Muscle layer of colon (tissue), 2 donors: ENCODE results near the gene EHD2.
"Not testable (repeated sequence)": the region's sequence is repeated elsewhere in the genome, so short reads cannot be mapped to it uniquely, and the experiment has no call there.

Experiments used
- H3K27ac ChIP-seq: one replicate; pipeline ENCODE4 v1.7.0; 2013; ENCODE audit warnings: low read depth, mild to moderate bottlenecking, low read length, moderate library complexity
- H3K27me3 ChIP-seq, 2 donors: one replicate each; pipeline ENCODE4 v1.7.0; 2013; ENCODE audit warnings: low read length in 2 of 2, mild to moderate bottlenecking in 2 of 2; ENCODE audit not compliant: insufficient read depth in 2 of 2, control insufficient read depth in 1 of 2
- H3K36me3 ChIP-seq: one replicate; pipeline ENCODE4 v1.7.0; 2013; ENCODE audit warnings: mild to moderate bottlenecking, low read length; ENCODE audit not compliant: insufficient read depth
- H3K4me1 ChIP-seq: one replicate; pipeline ENCODE4 v1.7.0; 2013; ENCODE audit warnings: mild to moderate bottlenecking, low read length; ENCODE audit not compliant: insufficient read depth
- H3K4me3 ChIP-seq, 2 donors: one replicate each; pipeline ENCODE4 v1.7.0; 2013; ENCODE audit warnings: low read length in 2 of 2, low read depth in 1 of 2, mild to moderate bottlenecking in 1 of 2, moderate library complexity in 1 of 2
- H3K9ac ChIP-seq: one replicate; pipeline ENCODE4 v1.7.0; 2013; ENCODE audit warnings: low read length
- H3K9me3 ChIP-seq: one replicate; pipeline ENCODE4 v1.7.0; 2013; ENCODE audit warnings: mild to moderate bottlenecking, low read length
- donor health status: abdominal sarcoma.
- donor health status: Adenocarcinoma of cecum.

EHD2 gene

DNA sequence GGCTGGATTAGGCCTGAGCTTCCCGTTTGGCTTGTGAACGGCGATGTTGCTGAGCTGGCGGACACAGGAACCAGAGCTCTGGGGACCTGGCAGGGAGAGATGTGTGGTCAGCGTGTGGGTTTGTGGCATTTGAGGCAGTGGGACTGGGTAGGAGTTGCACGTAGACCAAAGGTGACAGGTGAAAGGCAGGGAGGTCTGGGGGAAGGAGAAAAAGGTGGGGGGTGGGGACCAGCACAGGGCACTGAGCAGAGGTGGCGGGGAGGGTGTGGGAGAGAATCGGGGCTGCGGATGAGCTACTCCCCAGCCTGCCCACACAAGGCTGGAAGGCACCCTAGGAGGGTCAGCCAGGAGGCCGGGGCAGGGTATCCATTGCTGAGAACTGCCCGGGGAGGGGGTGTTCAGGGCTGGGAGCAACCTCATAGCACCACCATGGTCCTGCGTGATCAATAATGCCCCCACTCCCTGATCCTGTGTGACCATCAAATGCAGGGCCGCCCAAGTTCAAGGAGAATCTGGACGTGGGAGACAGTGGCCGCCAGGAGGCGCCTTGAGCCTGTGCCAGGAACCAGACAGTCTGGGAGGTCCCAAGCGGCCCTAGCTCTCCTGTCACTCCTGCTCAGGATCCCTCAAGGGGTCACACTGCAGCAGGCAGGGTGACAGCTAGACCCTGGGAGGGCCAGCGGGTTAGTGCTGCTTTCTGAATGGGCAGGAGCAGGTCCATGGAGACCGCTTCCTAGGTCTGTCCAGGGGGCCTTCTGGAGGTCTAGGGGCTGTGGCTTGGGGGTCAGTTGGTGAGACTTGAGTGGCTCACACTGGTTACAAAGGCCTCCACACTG, 52.5 kb downstream of the EHD2 start:
- no peak overlapping the region for H3K9ac ChIP-seq
- no peaks in the 10 kb centered on the region for H3K9me3 ChIP-seq
- no peaks in the 10 kb centered on the region for H3K4me1 ChIP-seq
- H3K36me3 ChIP-seq = no peaks in the 10 kb centered on the region
- no peak overlapping the region for H3K27ac ChIP-seq
- H3K27me3 ChIP-seq = no peaks in the 10 kb centered on the region
- H3K4me3 ChIP-seq = no peak overlapping the region

DNA sequence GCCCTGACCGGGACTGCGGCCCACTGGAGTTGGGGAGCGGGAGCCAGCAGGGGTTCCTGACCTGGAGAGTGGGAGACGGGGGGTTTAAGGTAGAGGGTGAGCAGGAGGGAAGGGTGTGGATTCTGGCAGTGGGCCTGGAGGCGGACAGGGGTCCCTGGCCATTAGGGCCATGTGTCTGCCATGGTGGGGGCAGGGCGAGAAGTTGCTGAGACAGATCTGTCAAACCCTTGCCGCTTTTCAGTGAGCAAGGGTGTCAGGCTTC, 53.1 kb downstream of the EHD2 start:
- no peaks in the 10 kb centered on the region for H3K27me3 ChIP-seq
- no peak overlapping the region for H3K9ac ChIP-seq
- H3K36me3 ChIP-seq = no peaks in the 10 kb centered on the region
- H3K4me3 ChIP-seq = no peak overlapping the region
- no peaks in the 10 kb centered on the region for H3K9me3 ChIP-seq
- H3K4me1 ChIP-seq = no peaks in the 10 kb centered on the region
- no peak overlapping the region for H3K27ac ChIP-seq

DNA sequence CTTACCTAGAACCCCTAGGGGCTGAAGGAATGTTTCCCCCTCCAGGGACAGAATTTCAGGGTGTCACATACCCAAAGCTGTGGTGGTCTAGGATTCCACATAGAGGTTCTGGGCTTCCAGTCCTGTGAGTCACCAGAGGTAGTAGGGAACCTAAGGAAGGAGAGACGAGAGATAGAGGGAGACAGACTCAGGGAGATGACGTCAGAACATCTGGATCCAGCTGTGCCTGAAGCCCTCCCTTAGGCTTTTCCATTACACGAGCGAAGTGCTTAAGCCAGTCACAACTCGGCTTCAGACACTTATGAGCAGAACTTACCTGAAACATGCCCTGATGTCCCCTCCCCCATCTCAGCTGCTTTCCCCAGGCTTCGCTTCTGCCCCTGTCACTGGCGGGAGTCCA, 53.4 kb downstream of the EHD2 start:
- Histone ChIP-seq H3K4me3 (no peak overlapping the region), H3K36me3 (no peaks in the 10 kb centered on the region), H3K9me3 (no peaks in the 10 kb centered on the region), H3K27ac (no peak overlapping the region), H3K9ac (no peak overlapping the region), H3K4me1 (no peaks in the 10 kb centered on the region), H3K27me3 (no peaks in the 10 kb centered on the region)

DNA sequence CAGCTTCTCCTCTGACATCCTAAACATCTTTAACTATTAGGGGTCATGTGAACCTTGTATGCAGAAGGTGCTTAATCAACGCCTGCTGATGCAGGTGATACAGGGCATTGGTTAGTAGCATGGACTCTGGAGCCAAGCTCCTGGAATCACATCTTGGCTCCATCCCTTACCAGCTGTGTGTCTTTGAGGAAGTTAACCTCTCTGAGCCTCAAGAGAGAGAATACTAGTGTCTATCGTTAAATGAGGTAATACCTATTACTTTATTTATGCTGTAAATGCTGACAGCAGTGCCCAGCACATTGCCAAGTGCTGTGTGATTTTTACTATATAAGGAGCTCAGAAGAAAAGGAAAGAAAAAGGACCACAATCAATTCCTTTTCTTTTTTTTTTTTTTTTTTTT, 54.1 kb downstream of the EHD2 start:
- no peaks in the 10 kb centered on the region for H3K4me1 ChIP-seq
- H3K4me3 ChIP-seq = no peak overlapping the region
- no peaks in the 10 kb centered on the region for H3K36me3 ChIP-seq
- no peaks in the 10 kb centered on the region for H3K27me3 ChIP-seq
- no peaks in the 10 kb centered on the region for H3K9me3 ChIP-seq
- no peak overlapping the region for H3K27ac ChIP-seq
- no peak overlapping the region for H3K9ac ChIP-seq

DNA sequence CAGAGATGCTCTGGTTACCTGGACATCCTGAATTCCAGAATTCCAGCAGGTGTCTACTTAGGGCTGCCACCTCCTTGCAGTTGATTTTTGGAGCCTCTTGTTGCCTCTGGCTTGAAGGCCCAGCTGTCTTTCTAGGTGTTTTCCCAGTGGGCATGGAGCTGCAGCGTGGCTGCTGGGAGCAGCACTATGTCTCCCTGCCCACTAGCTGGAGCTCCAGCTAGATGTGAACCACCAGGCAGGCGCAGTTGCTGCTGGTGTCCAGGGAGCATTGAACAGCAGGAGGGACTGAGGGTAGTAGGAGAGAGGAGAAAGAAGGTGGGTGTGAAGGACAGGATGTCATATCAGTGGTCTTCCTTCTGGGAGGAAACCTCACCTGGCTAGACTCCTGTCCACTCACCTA, 55.4 kb downstream of the EHD2 start:
- Histone ChIP-seq H3K27me3 (no peaks in the 10 kb centered on the region), H3K9me3 (no peaks in the 10 kb centered on the region), H3K4me1 (no peaks in the 10 kb centered on the region), H3K9ac (no peak overlapping the region), H3K36me3 (no peaks in the 10 kb centered on the region), H3K27ac (no peak overlapping the region), H3K4me3 (no peak overlapping the region)

DNA sequence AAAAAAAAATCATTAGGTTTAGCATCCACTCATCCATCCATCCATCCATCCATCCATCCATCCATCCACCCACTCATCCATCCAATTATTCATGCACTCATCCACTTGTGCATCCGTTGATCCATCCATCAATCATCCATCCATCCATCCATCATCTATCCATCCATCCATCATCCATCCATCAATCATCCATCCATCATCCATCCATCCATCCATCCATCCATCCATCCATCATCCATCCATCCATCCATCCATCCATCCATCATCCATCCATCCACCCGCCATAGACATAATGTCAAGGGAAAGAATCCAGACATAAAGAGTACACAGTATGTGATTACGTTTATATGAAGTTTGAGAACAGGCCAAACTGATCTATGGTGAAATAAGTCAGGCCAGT, 56.3 kb downstream of the EHD2 start:
- H3K4me3 ChIP-seq = no peak overlapping the region
- no peaks in the 10 kb centered on the region for H3K36me3 ChIP-seq
- no peaks in the 10 kb centered on the region for H3K27me3 ChIP-seq
- no peaks in the 10 kb centered on the region for H3K9me3 ChIP-seq
- no peaks in the 10 kb centered on the region for H3K4me1 ChIP-seq
- H3K9ac ChIP-seq = no peak overlapping the region
- no peak overlapping the region for H3K27ac ChIP-seq

DNA sequence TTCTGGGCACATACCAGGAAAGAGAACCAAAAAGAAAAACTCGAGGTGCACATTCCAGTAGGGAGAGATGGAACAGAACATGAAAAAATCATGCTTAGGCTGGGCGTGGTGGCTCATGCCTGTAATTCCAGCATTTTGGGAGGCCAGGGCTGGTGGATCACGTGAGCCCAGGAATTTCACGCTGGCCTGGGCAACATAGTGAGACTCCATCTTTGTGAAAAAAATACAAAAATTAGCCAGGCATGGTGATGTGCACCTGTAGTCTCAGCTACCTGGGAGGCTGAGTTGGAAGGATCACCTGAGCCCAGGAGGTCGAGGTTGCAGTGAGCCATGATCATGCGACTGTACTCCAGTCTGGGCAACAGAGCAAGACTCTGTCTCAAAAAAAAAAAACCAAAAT, 58.1 kb downstream of the EHD2 start:
- not testable (repeated sequence) for H3K9me3 ChIP-seq, H3K27ac ChIP-seq, H3K4me3 ChIP-seq, H3K9ac ChIP-seq, H3K36me3 ChIP-seq, H3K4me1 ChIP-seq, H3K27me3 ChIP-seq

DNA sequence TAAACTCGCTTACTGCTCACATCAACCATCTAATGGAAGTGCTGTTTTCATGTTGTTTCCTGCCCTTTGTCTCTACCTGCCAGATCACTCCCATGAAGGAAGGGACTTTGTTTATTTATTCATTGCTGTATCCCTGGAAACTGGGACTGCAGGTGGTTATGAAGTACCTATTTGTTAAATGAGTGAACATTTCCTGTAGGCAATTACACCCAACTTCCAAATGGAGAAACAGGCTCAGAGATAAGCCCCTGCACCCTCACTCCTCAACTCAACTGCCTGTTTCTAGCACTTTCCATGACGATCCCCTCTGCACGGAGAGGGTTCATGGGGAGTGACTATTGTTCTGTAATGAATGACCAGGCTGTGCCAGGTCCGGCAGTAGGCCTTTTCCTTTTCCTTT, 63.3 kb downstream of the EHD2 start:
- Histone ChIP-seq H3K4me1 (peaks cover 15% of the 10 kb centered on the region), H3K9ac (no peak overlapping the region), H3K27ac (no peak overlapping the region), H3K36me3 (peaks cover 9% of the 10 kb centered on the region), H3K4me3 (no peak overlapping the region), H3K27me3 (no peaks in the 10 kb centered on the region), H3K9me3 (no peaks in the 10 kb centered on the region)

DNA sequence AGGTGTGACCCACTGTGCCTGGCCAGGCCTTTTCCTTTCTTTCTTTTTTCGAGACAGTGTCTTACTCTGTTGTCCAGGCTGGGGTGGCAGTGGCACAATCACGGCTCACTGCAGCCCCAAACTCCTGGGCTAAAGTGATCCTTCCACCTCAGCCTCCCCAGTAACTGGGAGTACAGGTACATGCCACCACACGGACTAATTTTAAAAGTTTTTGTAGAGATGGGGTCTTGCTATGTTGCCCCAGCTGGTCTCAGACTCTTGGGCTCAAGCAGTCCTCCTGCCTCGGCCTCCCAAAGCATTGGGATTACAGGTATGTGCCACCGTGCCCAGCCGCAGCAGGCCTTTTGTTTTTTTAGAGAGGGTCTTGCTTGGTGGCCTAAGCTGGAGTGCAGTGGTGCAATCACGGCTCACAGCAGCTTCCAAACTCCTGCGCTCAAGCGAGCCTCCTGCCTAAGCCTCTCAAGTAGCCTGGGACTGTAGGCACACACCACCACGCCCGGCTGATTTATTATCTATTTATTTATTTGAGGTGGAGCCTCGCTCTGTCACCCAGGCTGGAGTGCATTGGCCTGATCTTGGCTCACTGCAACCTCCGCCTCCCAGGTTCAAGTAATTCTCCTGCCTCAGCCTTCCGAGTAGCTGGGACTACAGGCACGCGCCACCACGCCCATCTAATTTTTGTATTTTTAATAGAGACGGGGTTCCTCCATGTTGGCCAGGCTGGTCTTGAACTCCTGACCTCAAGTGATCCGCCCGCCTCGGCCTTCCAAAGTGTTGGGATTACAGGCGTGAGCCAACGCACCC, 64.2 kb downstream of the EHD2 start:
- Histone ChIP-seq H3K4me3 (peak overlapping the region; percentile 93 to 94), H3K27ac (peak overlapping the region; percentile 89), H3K36me3 (peaks cover 10% of the 10 kb centered on the region), H3K4me1 (peaks cover 23% of the 10 kb centered on the region)
- not testable (repeated sequence) for H3K9me3 ChIP-seq, H3K9ac ChIP-seq, H3K27me3 ChIP-seq

DNA sequence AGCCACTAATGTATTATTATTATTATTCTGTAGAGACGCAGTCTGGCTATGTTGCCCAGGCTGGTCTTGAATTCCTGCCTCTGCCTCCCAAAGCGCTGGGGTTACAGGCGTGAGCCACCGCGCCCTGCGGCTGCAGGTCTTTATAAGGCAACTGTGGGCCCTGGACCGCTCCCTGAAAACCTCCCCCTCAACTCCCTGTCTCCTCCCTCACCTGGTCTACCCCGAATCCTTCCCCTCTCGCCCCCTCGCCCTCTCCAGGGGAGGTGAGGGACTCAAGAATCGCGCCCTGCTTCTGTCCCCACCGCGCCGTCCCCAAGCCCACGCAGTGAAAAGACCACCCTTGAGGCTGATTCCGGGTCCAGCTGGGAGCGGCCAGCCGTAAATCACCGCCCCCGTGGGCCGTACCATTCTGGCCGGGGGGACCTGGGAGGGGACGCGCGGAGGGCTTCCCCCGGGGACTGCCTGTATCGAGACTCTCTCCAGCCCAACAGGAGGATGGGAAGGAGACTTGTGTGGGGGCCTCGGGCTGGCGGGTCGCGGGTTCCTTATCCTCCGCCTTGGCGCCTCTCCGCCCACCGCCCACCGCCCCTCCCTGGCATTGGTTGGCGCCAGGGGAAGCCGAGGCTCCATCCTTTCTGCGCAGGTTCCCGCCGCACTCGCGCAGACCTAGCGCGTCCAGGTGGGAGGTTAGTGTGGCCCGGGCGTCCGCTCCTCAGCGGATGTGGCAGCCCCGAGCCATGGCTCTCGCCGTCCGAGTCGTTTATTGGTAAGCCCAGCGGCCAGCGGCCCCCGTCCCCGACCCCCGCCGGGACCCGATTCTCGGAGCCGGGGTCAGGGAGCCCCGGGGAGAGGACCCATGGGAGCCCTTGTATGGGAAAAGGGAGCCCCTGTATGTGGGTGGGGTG, 65.1 kb downstream of the EHD2 start, which contains the start of gene SELENOW:
SELENOW (plus strand) TSS at position 655 of the 905 bp plus-strand sequence; CDS start at position 738, 83 bp downstream.
- Histone ChIP-seq H3K27me3 (no peaks in the 10 kb centered on the region), H3K9ac (peak within 1 kb of the TSS; percentile 73)

DNA sequence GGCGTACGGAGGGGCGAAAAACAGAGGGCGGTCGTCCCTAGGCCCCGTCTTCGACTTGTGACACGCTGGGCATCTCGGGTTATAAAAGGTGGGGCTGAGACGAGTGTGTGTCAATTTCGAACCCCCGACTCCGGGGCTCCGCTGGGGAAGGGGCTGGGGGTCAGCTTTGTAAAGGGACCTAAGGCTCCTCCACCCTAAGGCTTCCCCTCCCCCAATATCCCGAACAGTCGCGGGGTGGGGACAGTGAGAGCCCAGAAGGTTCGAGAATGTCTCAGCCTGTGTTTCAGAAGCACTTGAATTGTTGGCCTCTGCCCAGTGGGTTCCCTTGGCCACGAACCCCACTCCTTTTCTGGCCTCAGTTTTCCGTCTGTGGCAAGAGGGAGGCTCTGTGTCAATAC, 65.7 kb downstream of the EHD2 start:
- peak overlapping the region; percentile 93 to 94 for H3K4me3 ChIP-seq
- peak overlapping the region; percentile 73 for H3K9ac ChIP-seq
- no peaks in the 10 kb centered on the region for H3K9me3 ChIP-seq
- peaks cover 26% of the 10 kb centered on the region for H3K4me1 ChIP-seq
- H3K36me3 ChIP-seq = peaks cover 18% of the 10 kb centered on the region
- H3K27ac ChIP-seq = peak overlapping the region; percentile 89
- H3K27me3 ChIP-seq = no peaks in the 10 kb centered on the region

More for the DNA sequence above, 65.1 kb downstream of the EHD2 start, which contains the start of gene SELENOW:
- peak within 1 kb of the TSS; percentile 89 for H3K27ac ChIP-seq
- H3K36me3 ChIP-seq = peaks cover 12% of the 10 kb centered on the region
- no peaks in the 10 kb centered on the region for H3K9me3 ChIP-seq
- H3K4me1 ChIP-seq = peaks cover 26% of the 10 kb centered on the region
- peak within 1 kb of the TSS; percentile 93 to 94 for H3K4me3 ChIP-seq
